Kidney tubule cell (primary cell): ENCODE results near the gene EIF2S1.
A peak's percentile ranks its signal among the peaks of the same experiment; 100 is the strongest.
"Not testable (repeated sequence)": the region's sequence is repeated elsewhere in the genome, so short reads cannot be mapped to it uniquely, and the experiment has no call there.

Experiments
- DNase-seq: peaks from one replicate; pipeline ENCODE4 v3.0.0-alpha.2; 2018; ENCODE audit warnings: low spot score

Gene EIF2S1

GRCh38 chr14:67359775-67360469 lies at the start of gene EIF2S1, which contains the start of gene ATP6V1D:
EIF2S1 (plus strand) TSS chr14:67360328; CDS start chr14:67364768, 4,440 bp downstream.
ATP6V1D (minus strand) TSS chr14:67359804; CDS start chr14:67359698, 106 bp downstream.
- peak; percentile 99 for DNase-seq

GRCh38 chr14:67311868-67312267 lies 48.3 kb upstream of the EIF2S1 start:
- peak; percentile 62 for DNase-seq

GRCh38 chr14:67313153-67313552 lies 47.0 kb upstream of the EIF2S1 start:
- DNase-seq, result no peak

GRCh38 chr14:67317822-67318221 lies 42.3 kb upstream of the EIF2S1 start:
- DNase-seq, result no peak

- no peak for DNase-seq
Measured at GRCh38 chr14:67319142-67319541, 41.0 kb upstream of the EIF2S1 start.

GRCh38 chr14:67329666-67330065 lies 30.5 kb upstream of the EIF2S1 start:
- not testable (repeated sequence) for DNase-seq

- peak; percentile 4 for DNase-seq
Measured at GRCh38 chr14:67331368-67332125, 28.6 kb upstream of the EIF2S1 start.

- DNase-seq, result no peak
Measured at GRCh38 chr14:67332468-67332867, 27.7 kb upstream of the EIF2S1 start.

- DNase-seq, result peak; percentile 30
Measured at GRCh38 chr14:67335781-67336180, 24.3 kb upstream of the EIF2S1 start.

GRCh38 chr14:67341231-67341630 lies 18.9 kb upstream of the EIF2S1 start:
- not testable (repeated sequence) for DNase-seq

GRCh38 chr14:67343601-67344230 lies 16.4 kb upstream of the EIF2S1 start:
- DNase-seq, result peak; percentile 76

GRCh38 chr14:67345583-67345982 lies 14.5 kb upstream of the EIF2S1 start:
- no peak for DNase-seq

- DNase-seq, result no peak
Measured at GRCh38 chr14:67352055-67352454, 8.1 kb upstream of the EIF2S1 start.

GRCh38 chr14:67357186-67357968 lies 2.8 kb upstream of the EIF2S1 start:
- peak; percentile 13 for DNase-seq

GRCh38 chr14:67357969-67358354 lies 2.2 kb upstream of the EIF2S1 start:
- peak; percentile 33 for DNase-seq

GRCh38 chr14:67358924-67359774 lies 979 bp upstream of the EIF2S1 start:
- peak; percentile 78 for DNase-seq

- peak; percentile 4 for DNase-seq
Measured at GRCh38 chr14:67360470-67361206, 510 bp downstream of the EIF2S1 start.

GRCh38 chr14:67365476-67365875 lies 5.3 kb downstream of the EIF2S1 start:
- no peak for DNase-seq

- no peak for DNase-seq
Measured at GRCh38 chr14:67370830-67371229, 10.7 kb downstream of the EIF2S1 start.
